A549 (cell line): ENCODE results near the gene REXO5. TPM values are rescaled to one million over a fixed set of nuclear protein-coding genes. Genes with fewer than 3 reads are reported as not detected.

Source experiments
- ATAC-seq, 2 experiments: fragments of 200-7000 bp in 1 of 2; fragments of >200 bp in 1 of 2; cut with Nextera tagmentation in 1 of 2; cut with Tn5 transposase in 1 of 2; 3 replicates each; pipeline versions ENCODE4 v1.8.0 to v1.9.1; 2018 to 2020; ENCODE audit warnings: mild to moderate bottlenecking in 1 of 2, moderate library complexity in 1 of 2
- CTCF ChIA-PET: fragments of 300-600 bp; sonication (Branson Sonifier 250); formaldehyde crosslinking; extraction: SDS; loops from one replicate; lab custom pipeline; 2021; ENCODE audit warnings: antibody characterized with exemption, inconsistent platforms; lab: Yijun Ruan, JAX
- POLR2A ChIA-PET: fragments of 350-600 bp; formaldehyde crosslinking; extraction: SDS; loops from one replicate; lab custom pipeline; 2021; ENCODE audit warnings: antibody characterized with exemption, inconsistent platforms; lab: Yijun Ruan, JAX
- DNase-seq, 2 experiments: peaks; one replicate each; pipeline versions ENCODE4 v3.0.0 to v3.0.0-alpha.2; 2011 to 2016; ENCODE audit warnings: low read depth in 1 of 2, low spot score in 1 of 2
- FAIRE-seq: peaks from 2 replicates; lab custom pipeline; 2011; peaks lifted over from hg19 to GRCh38; lab: Jason Lieb, UNC
- H3K27ac ChIP-seq, 2 experiments: fragments of >200 bp; sonication (Bioruptor Twin); formaldehyde crosslinking; 3 replicates each; pipeline ENCODE4 v1.5.1; 2016 to 2017
- H3K4me1 ChIP-seq: fragments of >200 bp; sonication (Bioruptor Twin); formaldehyde crosslinking; 3 replicates; pipeline ENCODE4 v1.6.1; 2016
- H3K4me2 ChIP-seq: fragments of >200 bp; sonication (Bioruptor Twin); formaldehyde crosslinking; 3 replicates; pipeline ENCODE4 v1.6.1; 2016
- H3K4me3 ChIP-seq: fragments of >200 bp; sonication (Bioruptor Twin); formaldehyde crosslinking; 3 replicates; pipeline ENCODE4 v1.5.1; 2016
- H3K9me3 ChIP-seq: fragments of >200 bp; sonication (Bioruptor Twin); formaldehyde crosslinking; 3 replicates; pipeline ENCODE4 v1.6.1; 2016
- BHLHE40 ChIP-seq: IDR thresholded peaks from 2 replicates; pipeline ENCODE4 v1.6.1; 2012; ENCODE audit warnings: low read depth, low read length, inconsistent platforms
- CBX2 ChIP-seq: fragments of 200-600 bp; sonication (generic); IDR thresholded peaks from 2 replicates; pipeline ENCODE4 v1.6.1; 2016; ENCODE audit warnings: low read depth, mild to moderate bottlenecking, borderline replicate concordance
- CBX8 ChIP-seq: fragments of 200-600 bp; sonication (generic); IDR thresholded peaks from 2 replicates; pipeline ENCODE4 v1.6.1; 2016
- CEBPB ChIP-seq, 2 experiments: fragments of >200 bp in 1 of 2; sonication (Bioruptor Twin) in 1 of 2; formaldehyde crosslinking in 1 of 2; IDR thresholded peaks; 2 replicates each; pipeline ENCODE4 v1.6.1; 2012 to 2016
- E2F6 ChIP-seq: IDR thresholded peaks from 2 replicates; pipeline ENCODE4 v1.6.1; 2012; ENCODE audit warnings: low read depth, borderline replicate concordance
- EHF ChIP-seq: fragments of 250-450 bp; sonication (Bioruptor Pico); IDR thresholded peaks from 2 replicates; pipeline ENCODE4 v1.5.0; 2020; ENCODE audit warnings: mild to moderate bottlenecking
- EHMT2 ChIP-seq: fragments of 200-600 bp; sonication (generic); IDR thresholded peaks from 2 replicates; pipeline ENCODE4 v1.6.1; 2016; ENCODE audit warnings: antibody characterized with exemption, low read depth, mild to moderate bottlenecking, moderate library complexity
- ELK1 ChIP-seq: fragments of 150-350 bp; IDR thresholded peaks from 2 replicates; pipeline ENCODE4 v1.6.1; 2014; ENCODE audit warnings: low read depth, mild to moderate bottlenecking, low read length
- ESRRA ChIP-seq: fragments of 150-350 bp; IDR thresholded peaks from 2 replicates; pipeline ENCODE4 v1.6.1; 2014; ENCODE audit warnings: mild to moderate bottlenecking, low read length, borderline replicate concordance
- FOXS1 ChIP-seq: fragments of 250-450 bp; sonication (Bioruptor Pico); IDR thresholded peaks from 2 replicates; pipeline ENCODE4 v1.5.0; 2020; ENCODE audit warnings: mild to moderate bottlenecking, moderate library complexity
- HES2 ChIP-seq: fragments of >200 bp; sonication (Bioruptor Twin); formaldehyde crosslinking; IDR thresholded peaks from 2 replicates; pipeline ENCODE4 v1.6.1; 2016
- HMGXB4 ChIP-seq: fragments of 250-450 bp; sonication (Bioruptor Pico); IDR thresholded peaks from 2 replicates; pipeline ENCODE4 v1.5.0; 2021; ENCODE audit warnings: mild to moderate bottlenecking, moderate library complexity, borderline replicate concordance
- HOXB5 ChIP-seq: fragments of 250-450 bp; sonication (Bioruptor Pico); IDR thresholded peaks from 2 replicates; pipeline ENCODE4 v1.5.0; 2020; ENCODE audit warnings: mild to moderate bottlenecking, moderate library complexity
- JUN ChIP-seq, 2 experiments: fragments of >200 bp; sonication (Bioruptor Twin); formaldehyde crosslinking; IDR thresholded peaks; 2 replicates in 1 of 2; 3 replicates in 1 of 2; pipeline ENCODE4 v1.6.1; 2016 to 2017
- JUNB ChIP-seq: fragments of >200 bp; sonication (Bioruptor Twin); formaldehyde crosslinking; IDR thresholded peaks from 2 replicates; pipeline ENCODE4 v1.6.1; 2016
- MAZ ChIP-seq: fragments of 150-350 bp; IDR thresholded peaks from 2 replicates; pipeline ENCODE4 v1.6.1; 2014; ENCODE audit warnings: antibody characterized with exemption, low read depth, low read length, borderline replicate concordance
- MYC ChIP-seq: IDR thresholded peaks from 2 replicates; pipeline ENCODE4 v1.6.1; 2012; ENCODE audit warnings: mild to moderate bottlenecking, inconsistent platforms, low read length, improper control_type of control experiment, borderline replicate concordance
- NR3C1 ChIP-seq: fragments of >200 bp; sonication (Bioruptor Twin); formaldehyde crosslinking; IDR thresholded peaks from 3 replicates; pipeline ENCODE4 v1.6.1; 2017
- PBX3 ChIP-seq: IDR thresholded peaks from 2 replicates; pipeline ENCODE4 v1.6.1; 2012
- PHF8 ChIP-seq: fragments of 200-600 bp; sonication (generic); IDR thresholded peaks from 2 replicates; pipeline ENCODE4 v1.6.1; 2016; ENCODE audit warnings: low read depth, mild to moderate bottlenecking, antibody characterized with exemption, moderate library complexity, borderline replicate concordance
- POLR2A ChIP-seq: IDR thresholded peaks from 2 replicates; pipeline ENCODE4 v1.6.1; 2012; ENCODE audit warnings: mild to moderate bottlenecking, low read length
- POLR2AphosphoS2 ChIP-seq: conservative IDR thresholded peaks from 2 replicates; pipeline ENCODE4 v1.6.1; 2012; ENCODE audit warnings: low read length, improper control_type of control experiment, inconsistent platforms
- REST ChIP-seq: fragments of 200-600 bp; sonication (generic); IDR thresholded peaks from 2 replicates; pipeline ENCODE4 v1.6.1; 2016; ENCODE audit warnings: antibody characterized with exemption, mild to moderate bottlenecking, moderate library complexity
- RFX5 ChIP-seq: fragments of 450-650 bp; IDR thresholded peaks from 2 replicates; pipeline ENCODE4 v1.7.1; 2014; ENCODE audit warnings: antibody characterized with exemption, mild to moderate bottlenecking, moderate library complexity
- SREBF2 ChIP-seq: fragments of 450-650 bp; IDR thresholded peaks from 2 replicates; pipeline ENCODE4 v1.6.1; 2014; ENCODE audit warnings: mild to moderate bottlenecking, moderate library complexity
- TFCP2L1 ChIP-seq: fragments of 250-450 bp; sonication (Bioruptor Pico); IDR thresholded peaks from 2 replicates; pipeline ENCODE4 v1.5.0; 2021; ENCODE audit warnings: mild to moderate bottlenecking
- whole genome bisulfite sequencing: methylation state at CpG from one replicate; pipeline ENCODE4 v1.1.6; 2017; ENCODE audit errors: missing lambda C conversion rate; 5-methylcytosine and 5-hydroxymethylcytosine counted together
- polyA plus RNA-seq, 4 experiments: library from polyadenylated mRNA; depleted of rRNA in 3 of 4; stranded (reverse); fragments of >200 nt; fragmentation: RNase III in 1 of 4; extraction: RNeasy Plus Mini Kit Qiagen cat#74134 plus additional on column Dnase treatment in 1 of 4; gene quantifications; 2 replicates in 3 of 4; 3 replicates in 1 of 4; pipeline ENCODE4 v1.2.3, GENCODE V29; 2011 to 2017

REXO5 gene
- polyA plus RNA-seq, 2 of the 4 experiments (the other 2 are of a cell fraction): 4.0 to 5.1 TPM

GRCh38 chr16:20781697-20782096 lies 24.6 kb upstream of the REXO5 start:
- H3K9me3 ChIP-seq: no peaks in the 10 kb centered on the region
- no peak for FAIRE-seq
- DNase-seq: no peak
- ChIA-PET POLR2A (no interaction called here), CTCF (interaction anchor here (0.8 to 1.8 kb wide), 3 partner anchors 10 to 17 kb away, joined by 3 to 6 read pairs (median 5); no protein-coding TSS in a partner anchor)
- no peak overlapping the region for H3K4me2 ChIP-seq
- H3K27ac ChIP-seq: no peak overlapping the region
- WGBS: 31% methylated on average over 1 of the region's 1 CpG
- ATAC-seq: no peak
- TF ChIP-seq MAZ: no peak
- H3K4me3 ChIP-seq: no peak overlapping the region
- no peaks in the 10 kb centered on the region for H3K4me1 ChIP-seq

GRCh38 chr16:20782470-20782869 lies 23.9 kb upstream of the REXO5 start:
- no peak for ATAC-seq
- CTCF ChIA-PET: interaction anchor here (0.6 to 1.8 kb wide), 4 partner anchors 9 to 17 kb away, joined by 3 to 6 read pairs (median 4); no protein-coding TSS in a partner anchor
- Histone ChIP-seq H3K9me3 (no peaks in the 10 kb centered on the region), H3K27ac (no peak overlapping the region), H3K4me1 (no peaks in the 10 kb centered on the region), H3K4me2 (no peak overlapping the region), H3K4me3 (no peak overlapping the region)
- POLR2A ChIA-PET: no interaction called here
- DNase-seq: no peak
- FAIRE-seq: no peak
- TF ChIP-seq MAZ (no peak), ESRRA (no peak), TFCP2L1 (CRISPR knock-in tag) (no peak), RFX5 (no peak), JUNB (no peak), BHLHE40 (no peak), CBX8 (no peak), MYC (no peak), POLR2AphosphoS2 (no peak), CBX2 (no peak), POLR2A (no peak), CEBPB (IDR thresholded peaks at IDR 0.05) (no peak), E2F6 (no peak)
- WGBS: 57% methylated on average over 2 of the region's 2 CpGs

GRCh38 chr16:20784204-20784603 lies 22.1 kb upstream of the REXO5 start:
- DNase-seq: no peak
- Histone ChIP-seq H3K4me2 (no peak overlapping the region), H3K4me1 (no peaks in the 10 kb centered on the region), H3K9me3 (no peaks in the 10 kb centered on the region), H3K27ac (no peak overlapping the region), H3K4me3 (no peak overlapping the region)
- no peak for FAIRE-seq
- no peak for ATAC-seq
- CTCF ChIA-PET: interaction anchor here (1.3 kb wide), 1 partner anchor 22 kb away, joined by 3 read pairs; the partner anchor contains the start of genes ERI2 and REXO5
- POLR2A ChIA-PET: no interaction called here
- TF ChIP-seq ELK1 (no peak), TFCP2L1 (CRISPR knock-in tag) (no peak), SREBF2 (no peak), PBX3 (no peak), HMGXB4 (CRISPR knock-in tag) (no peak), HOXB5 (CRISPR knock-in tag) (no peak), FOXS1 (CRISPR knock-in tag) (no peak), JUN (IDR thresholded peaks at IDR 0.05) (no peak), REST (no peak), NR3C1 (no peak), PHF8 (no peak), EHF (CRISPR knock-in tag) (no peak), HES2 (no peak), EHMT2 (no peak)
